ENCODE measurements around the gene KCNA3.

KCNA3 gene

GRCh38 chr1:110631836-110632620, 42.7 kb downstream of the KCNA3 start:
- no peaks in the 10 kb centered on the region for H3K27me3 ChIP-seq (ENCODE audit: insufficient read depth, low read length)
- H2AFZ ChIP-seq (ENCODE audit: low read depth, low read length): no peak overlapping the region
- H3K4me1 ChIP-seq (ENCODE audit: insufficient read depth, low read length): no peaks in the 10 kb centered on the region
- no peaks in the 10 kb centered on the region for H3K36me3 ChIP-seq (ENCODE audit: insufficient read depth, low read length)
- H3K9me3 ChIP-seq (ENCODE audit: low read length): no peaks in the 10 kb centered on the region
- H3K4me3 ChIP-seq (ENCODE audit: low read length): no peak overlapping the region

- Histone ChIP-seq H3K9me3 (ENCODE audit: low read length) (no peaks in the 10 kb centered on the region), H3K27me3 (ENCODE audit: insufficient read depth, low read length) (no peaks in the 10 kb centered on the region), H3K4me3 (ENCODE audit: low read length) (no peak overlapping the region), H3K4me1 (ENCODE audit: insufficient read depth, low read length) (no peaks in the 10 kb centered on the region), H3K36me3 (ENCODE audit: insufficient read depth, low read length) (no peaks in the 10 kb centered on the region), H2AFZ (ENCODE audit: low read depth, low read length) (no peak overlapping the region)
Measured at GRCh38 chr1:110630839-110631663, 43.7 kb downstream of the KCNA3 start.

GRCh38 chr1:110628323-110629105, 46.2 kb downstream of the KCNA3 start:
- Histone ChIP-seq H2AFZ (ENCODE audit: low read depth, low read length) (no peak overlapping the region), H3K4me1 (ENCODE audit: insufficient read depth, low read length) (no peaks in the 10 kb centered on the region), H3K9me3 (ENCODE audit: low read length) (no peaks in the 10 kb centered on the region), H3K4me3 (ENCODE audit: low read length) (no peak overlapping the region), H3K36me3 (ENCODE audit: insufficient read depth, low read length) (no peaks in the 10 kb centered on the region), H3K27me3 (ENCODE audit: insufficient read depth, low read length) (no peaks in the 10 kb centered on the region)

- H3K9me3 ChIP-seq (ENCODE audit: low read length): no peaks in the 10 kb centered on the region
- H3K27me3 ChIP-seq (ENCODE audit: insufficient read depth, low read length): no peaks in the 10 kb centered on the region
- H3K36me3 ChIP-seq (ENCODE audit: insufficient read depth, low read length): no peaks in the 10 kb centered on the region
- no peaks in the 10 kb centered on the region for H3K4me1 ChIP-seq (ENCODE audit: insufficient read depth, low read length)
- H2AFZ ChIP-seq (ENCODE audit: low read depth, low read length): no peak overlapping the region
- no peak overlapping the region for H3K4me3 ChIP-seq (ENCODE audit: low read length)
Measured at GRCh38 chr1:110627764-110628163, 47.0 kb downstream of the KCNA3 start.

DNA sequence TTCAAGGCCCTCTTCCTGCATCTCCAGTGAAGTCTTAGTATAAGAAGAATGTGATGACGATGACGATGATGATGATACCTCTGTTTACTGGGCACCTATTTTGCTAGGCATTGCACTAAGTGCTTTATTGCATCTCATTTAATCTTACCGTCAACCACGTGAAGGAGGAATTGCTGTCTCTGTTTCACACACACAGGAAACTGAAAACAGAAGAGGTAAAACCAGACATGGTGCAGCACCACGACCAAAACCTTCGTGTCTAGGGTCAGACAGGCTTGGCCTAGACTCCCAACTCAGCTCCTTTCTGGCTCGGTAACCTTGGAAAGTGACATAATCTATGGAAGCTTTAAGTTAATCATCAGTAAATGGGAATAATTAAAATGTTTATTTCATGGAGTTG, 47.9 kb downstream of the KCNA3 start:
- H3K4me1 ChIP-seq (ENCODE audit: insufficient read depth, low read length): no peaks in the 10 kb centered on the region
- no peaks in the 10 kb centered on the region for H3K36me3 ChIP-seq (ENCODE audit: insufficient read depth, low read length)
- H3K4me3 ChIP-seq (ENCODE audit: low read length): no peak overlapping the region
- no peak overlapping the region for H2AFZ ChIP-seq (ENCODE audit: low read depth, low read length)
- H3K9me3 ChIP-seq (ENCODE audit: low read length): no peaks in the 10 kb centered on the region
- H3K27me3 ChIP-seq (ENCODE audit: insufficient read depth, low read length): no peaks in the 10 kb centered on the region

All from neuron (in vitro differentiated cells).